ENCODE data around the gene TWIST2.
A peak's percentile ranks its signal among the peaks of the same experiment; 100 is the strongest.

The TWIST2 gene

GRCh38 chr2:238906936-238907716 lies 59.2 kb downstream of the TWIST2 start:
- no peak for DNase-seq

- no peak for DNase-seq
Observed at GRCh38 chr2:238907717-238908173, 59.9 kb downstream of the TWIST2 start.

GRCh38 chr2:238908960-238909951 lies 61.4 kb downstream of the TWIST2 start:
- no peak for DNase-seq

- DNase-seq = peak; percentile 94
Observed at GRCh38 chr2:238910751-238911351, 63.0 kb downstream of the TWIST2 start.

GRCh38 chr2:238911376-238912227 lies 63.7 kb downstream of the TWIST2 start:
- no peak for DNase-seq

GRCh38 chr2:238912228-238912915 lies 64.5 kb downstream of the TWIST2 start:
- DNase-seq = no peak

GRCh38 chr2:238912916-238913875 lies 65.3 kb downstream of the TWIST2 start:
- no peak for DNase-seq

GRCh38 chr2:238913931-238914647 lies 66.2 kb downstream of the TWIST2 start:
- DNase-seq = no peak

GRCh38 chr2:238914648-238915015 lies 66.7 kb downstream of the TWIST2 start:
- DNase-seq = no peak

- DNase-seq = no peak
Observed at GRCh38 chr2:238915196-238915595, 67.3 kb downstream of the TWIST2 start.

- DNase-seq = no peak
Observed at GRCh38 chr2:238915596-238915995, 67.7 kb downstream of the TWIST2 start.

- no peak for DNase-seq
Observed at GRCh38 chr2:238916176-238916874, 68.4 kb downstream of the TWIST2 start.

GRCh38 chr2:238916875-238917590 lies 69.1 kb downstream of the TWIST2 start:
- DNase-seq = no peak

- no peak for DNase-seq
Observed at GRCh38 chr2:238919307-238919706, 71.4 kb downstream of the TWIST2 start.

GRCh38 chr2:238920053-238920452 lies 72.2 kb downstream of the TWIST2 start:
- DNase-seq = no peak

- DNase-seq = no peak
Observed at GRCh38 chr2:238920601-238921001, 72.7 kb downstream of the TWIST2 start.

- no peak for DNase-seq
Observed at GRCh38 chr2:238921259-238921658, 73.4 kb downstream of the TWIST2 start.

- DNase-seq = no peak
Observed at GRCh38 chr2:238921681-238922319, 73.9 kb downstream of the TWIST2 start.
